ENCODE results near the gene ADGRE1.

- TF ChIP-seq CTCF (IDR thresholded peaks at IDR 0.05) = no peak
- TF ChIP-seq POLR2A (IDR thresholded peaks at IDR 0.05; ENCODE audit: low read depth) = no peak
- TF ChIP-seq POLR2AphosphoS5 (IDR thresholded peaks at IDR 0.05) = no peak
These were observed 19.2 kb downstream of the ADGRE1 start for GRCh38 chr19:6906559-6907060.

Data from esophagus muscularis mucosa (tissue), 3 donors.